Measurements from ENCODE around the gene ZNF28.
"Not testable (repeated sequence)": the region's sequence is repeated elsewhere in the genome, so short reads cannot be mapped to it uniquely, and the experiment has no call there.

Gene ZNF28

GRCh38 chr19:52756447-52756846 lies 65.0 kb downstream of the ZNF28 start:
- FAIRE-seq: not testable (repeated sequence)

GRCh38 chr19:52749780-52750179 lies 71.7 kb downstream of the ZNF28 start:
- FAIRE-seq: no peak

- FAIRE-seq: no peak
Observed at GRCh38 chr19:52748336-52748950, 73.0 kb downstream of the ZNF28 start.
